ENCODE data around the gene COQ8A. TPM values are rescaled to one million over a fixed set of nuclear protein-coding genes. Genes with fewer than 3 reads are reported as not detected.

Gene COQ8A
- total RNA-seq, 6 donors from 2014 or later, result 27.1 to 105 (median 44.6) TPM

DNA sequence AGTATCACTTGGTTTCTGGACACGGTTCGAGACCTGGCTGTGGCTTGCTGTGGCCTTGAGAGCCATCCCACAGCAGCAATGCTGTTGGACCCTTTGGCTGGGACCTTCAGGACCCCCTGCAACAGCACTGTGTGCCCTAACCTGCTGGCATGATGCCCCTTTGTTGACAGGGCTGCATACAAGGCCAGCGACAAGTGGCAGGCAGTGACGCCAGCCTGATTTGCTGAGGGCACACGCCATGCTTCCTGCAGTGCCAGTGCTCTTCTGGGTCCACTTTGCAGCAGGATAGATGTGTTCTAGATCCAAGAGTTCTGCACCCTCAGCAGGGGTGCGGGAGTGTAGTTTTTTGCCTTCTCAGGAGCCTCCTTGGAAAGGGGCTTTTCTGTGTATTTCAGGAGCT is 32.8 kb downstream of the COQ8A start:
- Histone ChIP-seq H3K27me3 (no peaks in the 10 kb centered on the region), H3K4me1 (peaks cover 19 to 26% (median 24%) of the 10 kb centered on the region in 4 donors), H3K4me3 (no peak overlapping the region), H3K36me3 (peaks cover 0 to 11% (median 3%) of the 10 kb centered on the region in 4 donors), H3K9me3 (peaks cover 0 to 10% (median 2%) of the 10 kb centered on the region in 4 donors), H3K27ac (peak overlapping the region in 3 of 4 donors; percentile 76 to 84 (median 81))
- ATAC-seq (ENCODE audit: low FRiP score in 2 of 2) (no peak), DNase-seq (no peak)
- no peak for TF ChIP-seq POLR2AphosphoS5 (IDR thresholded peaks at IDR 0.05)
- TF ChIP-seq POLR2A (IDR thresholded peaks at IDR 0.05), result no peak
- TF ChIP-seq CTCF (IDR thresholded peaks at IDR 0.05), result no peak
- no peak for TF ChIP-seq EP300 (IDR thresholded peaks at IDR 0.05)
- 93 to 98% methylated on average over 3 to 6 of the region's 6 CpGs for WGBS, 2 donors

DNA sequence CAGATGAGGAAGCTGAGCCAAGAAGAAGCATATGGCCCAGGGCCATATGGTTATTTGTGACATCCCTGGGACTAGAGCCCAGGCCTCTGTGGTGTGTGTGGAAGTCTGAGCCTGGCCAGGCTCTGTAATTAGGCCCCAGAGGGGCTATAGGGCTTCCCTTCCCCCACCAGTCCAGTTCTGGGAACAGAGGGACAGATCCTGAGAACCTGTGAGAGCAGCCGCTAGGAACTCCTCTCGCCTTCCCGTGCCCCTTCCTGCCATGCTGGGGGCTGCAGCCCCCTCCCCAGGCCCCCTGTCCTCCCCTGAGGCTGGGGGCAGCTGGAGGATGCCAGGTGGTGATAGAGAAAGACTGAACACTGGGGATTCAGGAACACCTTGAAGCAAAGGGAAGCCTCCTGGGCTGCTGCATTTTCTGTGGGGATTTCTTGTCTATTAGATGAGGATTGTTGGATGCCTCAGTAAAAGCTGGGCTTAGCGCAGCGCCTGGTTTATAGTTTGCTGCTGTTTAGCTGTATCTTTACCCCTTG is 33.3 kb downstream of the COQ8A start:
- no peak for DNase-seq
- peaks cover 0 to 16% (median 4%) of the 10 kb centered on the region in 4 donors for H3K36me3 ChIP-seq
- no peaks in the 10 kb centered on the region for H3K27me3 ChIP-seq
- peak in 1 of 2 donors; percentile 14 for ATAC-seq (ENCODE audit: low FRiP score in 2 of 2)
- no peak overlapping the region for H3K4me3 ChIP-seq
- 95 to 98% methylated on average over 2 to 5 of the region's 5 CpGs for WGBS, 2 donors
- H3K9me3 ChIP-seq, result peaks cover 0 to 10% (median 2%) of the 10 kb centered on the region in 4 donors
- peaks cover 19 to 26% (median 24%) of the 10 kb centered on the region in 4 donors for H3K4me1 ChIP-seq
- no peak for TF ChIP-seq POLR2A (IDR thresholded peaks at IDR 0.05)
- peak overlapping the region; percentile 76 to 84 (median 80) for H3K27ac ChIP-seq

GRCh38 chr1:226973898-226974543 is 33.9 kb downstream of the COQ8A start:
- no peak overlapping the region for H3K4me3 ChIP-seq
- H3K9me3 ChIP-seq, result peaks cover 0 to 10% (median 2%) of the 10 kb centered on the region in 4 donors
- TF ChIP-seq EP300 (IDR thresholded peaks at IDR 0.05) (peak in 1 of 4 donors; percentile 54), CTCF (IDR thresholded peaks at IDR 0.05) (no peak), POLR2A (IDR thresholded peaks at IDR 0.05) (no peak), POLR2AphosphoS5 (IDR thresholded peaks at IDR 0.05) (peak; percentile 33 to 45)
- 28 to 55% methylated on average over 3 to 11 of the region's 11 CpGs for WGBS, 2 donors
- no peaks in the 10 kb centered on the region for H3K27me3 ChIP-seq
- peak overlapping the region; percentile 76 to 84 (median 80) for H3K27ac ChIP-seq
- ATAC-seq (ENCODE audit: low FRiP score in 2 of 2) (peak; percentile 64 to 77), DNase-seq (peak; percentile 66 to 72)
- H3K4me1 ChIP-seq, result peaks cover 19 to 26% (median 24%) of the 10 kb centered on the region in 4 donors
- peaks cover 0 to 21% (median 4%) of the 10 kb centered on the region in 4 donors for H3K36me3 ChIP-seq

- peak in 1 of 2 donors; percentile 65 for DNase-seq
- no peak overlapping the region for H3K4me3 ChIP-seq
- 20 to 72% methylated on average over 2 to 14 of the region's 14 CpGs for WGBS, 2 donors
- no peaks in the 10 kb centered on the region for H3K27me3 ChIP-seq
- H3K27ac ChIP-seq, result peak overlapping the region; percentile 76 to 84 (median 80)
- peak; percentile 27 to 32 for ATAC-seq (ENCODE audit: low FRiP score in 2 of 2)
- no peak for TF ChIP-seq POLR2AphosphoS5 (IDR thresholded peaks at IDR 0.05)
- no peak for TF ChIP-seq CTCF (IDR thresholded peaks at IDR 0.05)
- TF ChIP-seq EP300 (IDR thresholded peaks at IDR 0.05), result no peak
- TF ChIP-seq POLR2A (IDR thresholded peaks at IDR 0.05), result no peak
- peaks cover 0 to 10% (median 2%) of the 10 kb centered on the region in 4 donors for H3K9me3 ChIP-seq
- peaks cover 19 to 26% (median 24%) of the 10 kb centered on the region in 4 donors for H3K4me1 ChIP-seq
- peaks cover 0 to 24% (median 4%) of the 10 kb centered on the region in 4 donors for H3K36me3 ChIP-seq
These were observed 34.6 kb downstream of the COQ8A start for GRCh38 chr1:226974544-226975258.
